MCF 10A (cell line): ENCODE results near the gene BHLHA15. TPM values are rescaled to one million over a fixed set of nuclear protein-coding genes. Genes with fewer than 3 reads are reported as not detected.

Experiments
- BruUV-seq: library from RNA; stranded (reverse); fragments of 400-500 nt; replicated peaks from 2 replicates; lab custom pipeline; 2021; lab: Mats Ljungman, UMichigan
- CTCF ChIA-PET: fragments of 300-600 bp; sonication (Branson Sonifier 250); formaldehyde crosslinking; extraction: SDS; loops from one replicate; lab custom pipeline; 2021; ENCODE audit warnings: antibody characterized with exemption, inconsistent platforms; lab: Yijun Ruan, JAX
- POLR2A ChIA-PET: fragments of 300-600, 350-650 bp; sonication (Branson Sonifier 250); formaldehyde crosslinking; extraction: SDS; loops from one replicate; lab custom pipeline; 2020; ENCODE audit warnings: antibody characterized with exemption, inconsistent platforms; lab: Yijun Ruan, JAX
- DNase-seq: peaks from one replicate; pipeline ENCODE4 v3.0.0-alpha.2; 2018; ENCODE audit not compliant: unreplicated experiment
- H3K27ac Mint-ChIP-seq: one replicate; pipeline ENCODE4 v1.8.0; 2022; ENCODE audit warnings: mild to moderate bottlenecking, low read depth, mixed read lengths; ENCODE audit not compliant: unreplicated experiment
- H3K27me3 Mint-ChIP-seq: one replicate; pipeline ENCODE4 v1.8.0; 2022; ENCODE audit warnings: mixed read lengths; ENCODE audit not compliant: insufficient read depth, unreplicated experiment
- H3K36me3 Mint-ChIP-seq: one replicate; pipeline ENCODE4 v1.8.0; 2022; ENCODE audit warnings: mild to moderate bottlenecking, moderate library complexity, mixed read lengths; ENCODE audit not compliant: insufficient read depth, unreplicated experiment
- H3K4me1 Mint-ChIP-seq: one replicate; pipeline ENCODE4 v1.8.0; 2022; ENCODE audit warnings: mixed read lengths; ENCODE audit not compliant: insufficient read depth, unreplicated experiment
- H3K4me3 Mint-ChIP-seq: one replicate; pipeline ENCODE4 v1.8.0; 2022; ENCODE audit warnings: mild to moderate bottlenecking, moderate library complexity, mixed read lengths; ENCODE audit not compliant: unreplicated experiment
- H3K9me3 Mint-ChIP-seq: one replicate; pipeline ENCODE4 v1.8.0; 2022; ENCODE audit warnings: mixed read lengths; ENCODE audit not compliant: unreplicated experiment
- intact Hi-C: fragments of 100-400 bp; cut with micrococcal nuclease; formaldehyde crosslinking; loops from 2 replicates; pipeline ENCODE4 v1.14.1; 2022
- total RNA-seq: library from RNA; stranded (reverse); gene quantifications from 2 replicates; pipeline ENCODE4 v1.2.3, GENCODE V29; 2022
- TF ChIP-seq, protein P1 (sequence below): fragments of 200-600 bp; IDR thresholded peaks from one replicate; pipeline ENCODE4 v1.8.0; 2022; ENCODE audit warnings: antibody characterized with exemption, mild to moderate bottlenecking; ENCODE audit not compliant: unreplicated experiment

The BHLHA15 gene
- total RNA-seq, 1 experiment from 2014 or later = 3.2 TPM

DNA sequence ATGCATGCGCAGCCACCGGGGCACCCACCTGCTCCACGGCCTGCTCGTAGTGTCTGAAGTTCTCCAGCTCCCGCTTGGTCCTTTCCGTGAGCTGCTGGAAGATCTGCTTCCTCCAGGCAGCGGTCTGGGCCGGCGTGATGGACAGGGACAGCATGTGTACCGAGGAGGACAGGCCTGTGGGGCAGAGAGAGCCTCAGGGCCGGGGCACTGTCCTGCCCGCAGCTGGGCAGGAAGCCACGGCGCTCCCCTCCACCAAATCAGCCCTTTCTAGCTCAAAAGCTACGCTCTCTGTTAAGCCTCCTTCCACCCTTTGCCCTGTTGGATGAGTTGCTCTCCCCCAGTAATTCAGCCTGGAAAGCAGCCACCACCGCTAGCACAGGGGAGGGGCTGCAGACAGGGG, 21.6 kb downstream of the BHLHA15 start:
- Mint-ChIP-seq H3K36me3 (peaks cover 4% of the 10 kb centered on the region), H3K4me1 (no peaks in the 10 kb centered on the region), H3K27ac (no peak overlapping the region), H3K4me3 (no peak overlapping the region), H3K9me3 (no peaks in the 10 kb centered on the region), H3K27me3 (no peaks in the 10 kb centered on the region)
- TF ChIP-seq, protein P1, sequence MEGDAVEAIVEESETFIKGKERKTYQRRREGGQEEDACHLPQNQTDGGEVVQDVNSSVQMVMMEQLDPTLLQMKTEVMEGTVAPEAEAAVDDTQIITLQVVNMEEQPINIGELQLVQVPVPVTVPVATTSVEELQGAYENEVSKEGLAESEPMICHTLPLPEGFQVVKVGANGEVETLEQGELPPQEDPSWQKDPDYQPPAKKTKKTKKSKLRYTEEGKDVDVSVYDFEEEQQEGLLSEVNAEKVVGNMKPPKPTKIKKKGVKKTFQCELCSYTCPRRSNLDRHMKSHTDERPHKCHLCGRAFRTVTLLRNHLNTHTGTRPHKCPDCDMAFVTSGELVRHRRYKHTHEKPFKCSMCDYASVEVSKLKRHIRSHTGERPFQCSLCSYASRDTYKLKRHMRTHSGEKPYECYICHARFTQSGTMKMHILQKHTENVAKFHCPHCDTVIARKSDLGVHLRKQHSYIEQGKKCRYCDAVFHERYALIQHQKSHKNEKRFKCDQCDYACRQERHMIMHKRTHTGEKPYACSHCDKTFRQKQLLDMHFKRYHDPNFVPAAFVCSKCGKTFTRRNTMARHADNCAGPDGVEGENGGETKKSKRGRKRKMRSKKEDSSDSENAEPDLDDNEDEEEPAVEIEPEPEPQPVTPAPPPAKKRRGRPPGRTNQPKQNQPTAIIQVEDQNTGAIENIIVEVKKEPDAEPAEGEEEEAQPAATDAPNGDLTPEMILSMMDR = no peak
- ChIA-PET POLR2A (no interaction called here), CTCF (no interaction called here)
- intact Hi-C loops = no loop called here
- DNase-seq = no peak
- BruUV-seq = no TSS peak

DNA sequence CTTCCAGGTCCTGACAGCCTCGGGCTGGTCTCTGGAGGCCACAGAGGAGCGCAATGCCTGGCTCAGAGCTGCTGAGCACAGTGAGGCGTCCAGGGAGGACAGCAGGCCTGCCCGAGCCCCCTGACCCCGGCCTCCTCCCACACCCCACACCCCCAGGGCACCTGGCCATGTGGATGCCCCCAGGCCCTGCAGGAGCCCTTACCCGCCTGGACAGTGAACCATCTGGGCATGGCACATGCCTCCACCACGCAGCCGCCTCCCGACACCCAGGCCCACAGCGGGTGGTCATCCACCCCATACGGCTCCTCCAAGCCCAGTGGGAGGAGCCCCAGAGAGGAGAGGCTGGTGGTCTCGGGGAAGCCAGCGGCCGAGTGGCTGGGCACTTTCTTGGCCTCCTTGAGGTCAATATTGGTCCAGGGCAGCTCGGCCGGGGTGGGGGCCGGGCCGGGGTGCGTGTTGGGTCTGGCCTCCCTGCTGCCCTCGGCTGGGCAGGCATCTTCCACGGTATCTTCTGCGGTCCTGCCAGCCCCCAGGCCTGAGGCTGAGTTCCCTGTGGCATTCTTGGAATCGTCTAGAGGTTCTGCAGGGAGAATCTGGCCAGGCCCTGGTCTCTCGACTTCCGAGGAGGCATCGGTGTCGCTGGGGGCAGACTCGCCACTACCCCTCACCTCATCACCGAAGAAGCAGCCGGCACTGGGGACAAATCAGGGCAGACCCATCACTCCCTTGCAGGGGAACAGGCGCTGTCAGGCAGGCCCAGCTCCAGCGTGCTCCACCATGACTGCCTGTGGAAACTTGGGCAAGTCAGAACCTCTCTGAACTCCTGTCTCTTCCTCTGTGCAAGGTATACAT, 22.2 kb downstream of the BHLHA15 start:
- intact Hi-C loops = no loop called here
- H3K36me3 Mint-ChIP-seq = peaks cover 4% of the 10 kb centered on the region
- TF ChIP-seq, protein P1 = no peak
- no peaks in the 10 kb centered on the region for H3K27me3 Mint-ChIP-seq
- ChIA-PET POLR2A (no interaction called here), CTCF (no interaction called here)
- H3K4me1 Mint-ChIP-seq = no peaks in the 10 kb centered on the region
- BruUV-seq = no TSS peak
- no peak overlapping the region for H3K4me3 Mint-ChIP-seq
- DNase-seq = no peak
- H3K27ac Mint-ChIP-seq = no peak overlapping the region
- H3K9me3 Mint-ChIP-seq = no peaks in the 10 kb centered on the region

DNA sequence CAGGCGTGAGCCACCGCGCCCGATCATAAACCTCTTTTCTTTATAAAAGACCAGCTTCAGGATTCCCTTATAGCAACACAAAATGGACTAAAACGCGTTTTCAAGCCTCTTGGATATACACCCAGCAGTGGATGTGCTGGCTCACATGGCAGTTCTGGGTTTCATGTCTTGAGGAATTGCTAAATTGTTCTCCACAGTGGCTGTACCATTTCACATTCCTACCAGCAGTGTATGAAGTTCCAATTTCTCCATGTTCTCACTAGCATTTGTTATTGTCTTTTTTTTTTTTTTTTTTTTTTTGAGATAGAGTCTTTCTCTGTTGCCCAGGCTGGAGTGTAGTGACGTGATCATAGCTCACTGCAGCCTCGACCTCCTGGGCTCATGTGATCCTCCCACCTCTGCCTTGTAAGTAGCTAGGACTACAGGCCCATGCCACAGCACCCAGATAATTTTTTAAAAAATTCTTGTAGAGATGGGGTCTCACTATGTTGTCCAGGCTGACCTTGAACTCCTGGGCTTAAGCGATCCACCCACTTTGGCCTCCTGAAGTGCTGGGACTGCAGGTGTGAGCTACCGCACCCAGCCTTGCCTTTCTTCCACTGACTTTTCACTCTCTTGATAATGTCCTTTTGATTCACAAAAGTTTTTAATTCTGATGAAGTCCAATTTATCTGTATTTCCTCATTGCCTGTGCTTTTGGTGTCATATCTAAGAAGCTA, 23.3 kb downstream of the BHLHA15 start:
- Mint-ChIP-seq H3K4me3 (no peak overlapping the region), H3K9me3 (no peaks in the 10 kb centered on the region), H3K27ac (no peak overlapping the region), H3K4me1 (no peaks in the 10 kb centered on the region), H3K36me3 (peaks cover 10% of the 10 kb centered on the region), H3K27me3 (no peaks in the 10 kb centered on the region)
- intact Hi-C loops = no loop called here
- BruUV-seq = no TSS peak
- CTCF ChIA-PET = interaction anchor here (0.7 to 1.2 kb wide), 2 partner anchors 13 to 596 kb away, joined by 3 to 4 read pairs; no protein-coding TSS in a partner anchor
- POLR2A ChIA-PET = no interaction called here
- TF ChIP-seq, protein P1 = no peak
- no peak for DNase-seq

DNA sequence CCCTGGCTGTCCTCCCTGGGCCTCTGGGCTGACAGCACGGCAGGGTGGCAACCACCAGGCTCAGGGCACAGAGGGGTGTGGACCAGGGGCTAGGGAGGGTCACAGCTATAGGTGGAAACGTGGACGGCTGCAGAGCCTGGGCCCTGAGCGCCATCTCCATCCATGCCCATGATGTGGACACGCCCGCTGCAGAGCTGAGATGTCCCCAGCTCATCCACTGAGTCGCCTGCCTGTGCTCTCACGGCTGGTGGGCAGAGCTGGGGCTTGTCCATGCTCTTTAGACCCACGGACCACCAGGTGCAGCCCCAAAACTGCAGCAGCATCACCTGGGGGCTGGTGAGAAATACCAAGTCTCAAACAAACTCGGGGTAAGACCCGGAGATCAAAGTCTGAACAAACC, 24.7 kb downstream of the BHLHA15 start:
- POLR2A ChIA-PET = no interaction called here
- no TSS peak for BruUV-seq
- no peaks in the 10 kb centered on the region for H3K4me1 Mint-ChIP-seq

More for the DNA sequence above, 24.7 kb downstream of the BHLHA15 start:
- H3K27ac Mint-ChIP-seq = no peak overlapping the region
- DNase-seq = no peak
- H3K36me3 Mint-ChIP-seq = peaks cover 7% of the 10 kb centered on the region
- no peaks in the 10 kb centered on the region for H3K27me3 Mint-ChIP-seq
- intact Hi-C loops = no loop called here
- H3K9me3 Mint-ChIP-seq = no peaks in the 10 kb centered on the region
- H3K4me3 Mint-ChIP-seq = no peak overlapping the region
- CTCF ChIA-PET = interaction anchor here (1.2 kb wide), 1 partner anchor 11 kb away, joined by 4 read pairs; no protein-coding TSS in a partner anchor
- TF ChIP-seq, protein P1 = no peak
